NCI-H524 treated with DMSO at 0.1 percent for 48 hours (cell line): ENCODE measurements around the gene EPHA2.
"Not testable (repeated sequence)": the region's sequence is repeated elsewhere in the genome, so short reads cannot be mapped to it uniquely, and the experiment has no call there.

Source experiments
- DNase-seq: peaks from one replicate; lab custom pipeline; 2025; lab: John Stamatoyannopoulos, UW

The EPHA2 gene

GRCh38 chr1:16183765-16184556, 28.1 kb upstream of the EPHA2 start:
- DNase-seq: no peak

GRCh38 chr1:16183179-16183578, 27.3 kb upstream of the EPHA2 start:
- no peak for DNase-seq

GRCh38 chr1:16181887-16182719, 26.2 kb upstream of the EPHA2 start:
- no peak for DNase-seq

DNA sequence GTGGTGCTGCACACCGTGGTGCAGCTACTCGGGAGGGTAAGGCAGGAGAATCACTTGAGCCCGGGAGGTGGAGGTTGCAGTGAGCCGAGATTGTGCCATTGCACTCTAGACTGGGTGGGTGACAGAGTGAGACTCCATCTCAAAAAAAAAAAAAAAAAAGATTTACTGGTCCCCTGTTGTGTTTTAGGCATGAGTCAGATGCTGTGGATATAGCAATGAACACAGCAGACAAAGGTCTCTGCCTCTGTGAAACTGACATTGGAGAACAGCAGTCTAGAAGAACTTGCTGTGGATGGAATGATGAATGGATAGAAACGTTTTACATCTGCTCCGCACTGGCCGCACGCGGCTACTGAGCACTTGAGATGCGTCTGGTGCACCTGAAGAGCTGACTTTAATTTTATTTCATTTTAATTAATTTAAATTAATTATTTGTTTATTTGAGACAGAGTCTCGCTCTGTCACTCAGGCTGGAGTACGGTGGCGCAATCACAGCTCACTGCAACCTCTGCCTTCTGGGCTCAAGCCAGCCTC, 24.5 kb upstream of the EPHA2 start:
- DNase-seq: no peak

DNA sequence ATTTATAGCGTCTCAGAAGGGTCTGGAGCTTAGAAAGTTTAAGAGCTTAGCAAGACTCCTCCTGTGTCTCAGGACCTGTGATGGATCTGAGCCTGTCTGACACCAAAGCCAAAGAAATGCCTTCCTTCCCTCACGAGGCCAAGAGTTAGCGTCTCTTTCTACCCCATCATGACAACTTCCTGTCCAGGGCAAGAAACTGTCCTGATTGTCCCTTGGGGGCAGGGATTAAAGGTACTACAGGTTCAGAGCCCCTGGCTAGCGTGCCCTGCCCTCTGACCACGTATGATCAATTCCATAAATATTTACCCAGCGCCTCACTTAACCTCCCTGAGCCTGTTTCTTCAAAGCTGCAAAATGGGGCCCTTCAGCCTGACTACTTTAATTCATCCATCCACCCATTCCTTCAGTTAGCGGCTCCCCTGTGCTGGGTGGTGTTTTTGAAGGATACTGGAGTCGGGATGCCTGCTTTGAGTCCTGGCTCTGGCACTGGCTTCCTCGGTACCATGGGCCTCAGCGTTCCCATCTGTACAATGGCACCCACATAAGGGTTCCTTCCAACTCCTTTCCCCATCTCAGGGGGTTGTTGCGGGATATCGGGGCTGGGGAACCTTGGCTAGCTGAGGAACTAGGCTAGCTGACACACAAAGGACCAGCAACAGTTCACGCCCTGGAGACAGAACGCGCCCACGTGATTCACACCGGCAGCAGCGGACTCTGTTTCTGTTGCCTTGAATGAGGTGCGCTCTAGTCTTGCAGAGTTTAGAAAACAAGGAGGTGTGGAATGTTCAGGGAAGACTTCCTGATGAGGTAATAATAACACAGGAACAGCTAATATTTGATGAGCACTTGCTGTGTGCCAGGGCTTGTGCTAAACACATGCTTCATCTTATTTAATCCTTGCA, 23.0 kb upstream of the EPHA2 start:
- no peak for DNase-seq

GRCh38 chr1:16177306-16177705, 21.4 kb upstream of the EPHA2 start:
- DNase-seq: no peak

GRCh38 chr1:16176653-16177052, 20.8 kb upstream of the EPHA2 start:
- no peak for DNase-seq

DNA sequence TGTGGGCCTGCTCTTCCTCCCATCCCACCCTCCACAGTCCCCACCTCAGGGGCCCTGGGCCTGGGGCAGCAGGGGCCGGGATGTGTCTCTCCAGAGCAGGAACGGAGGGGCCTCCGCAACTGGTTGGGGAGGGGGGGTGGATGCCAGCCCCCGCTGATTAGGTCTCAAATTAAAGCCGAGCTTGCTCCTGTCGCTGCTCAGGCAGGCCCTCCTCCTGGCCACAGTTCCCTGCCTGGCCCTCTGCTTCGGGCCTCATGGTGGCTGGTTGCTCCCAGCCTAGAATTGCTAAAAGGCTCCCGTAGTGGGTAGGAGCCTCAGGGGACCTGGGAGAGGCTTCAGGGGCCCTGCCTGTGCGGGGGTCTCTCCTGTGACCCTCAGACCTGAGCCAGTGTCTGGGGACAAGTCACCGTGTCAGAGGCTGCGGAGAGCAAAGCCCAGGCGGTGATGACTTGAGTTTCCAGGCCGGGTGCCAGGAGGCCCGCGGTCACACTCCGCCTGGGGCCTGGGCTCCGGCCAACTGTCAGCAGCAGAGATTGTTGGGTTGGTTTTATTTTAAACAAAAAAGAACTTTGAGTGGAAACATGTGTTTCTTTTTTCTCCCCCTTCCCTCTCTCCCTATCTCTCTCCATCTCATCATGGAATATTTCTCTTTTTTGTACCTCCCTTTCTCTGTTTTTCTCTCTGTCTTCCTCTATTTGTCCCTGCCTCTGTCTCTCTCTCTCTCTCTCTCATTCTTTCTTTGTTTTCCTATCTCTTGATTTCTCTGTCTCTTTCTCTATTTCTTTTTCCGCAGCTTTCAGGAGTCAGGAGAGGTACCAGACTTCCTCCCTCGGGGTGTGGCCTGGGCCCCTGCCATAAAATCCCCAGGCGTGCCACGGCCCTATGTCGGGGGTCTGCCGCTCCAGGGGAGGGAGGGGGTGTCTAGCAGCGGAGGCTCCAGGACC, 20.0 kb upstream of the EPHA2 start:
- DNase-seq: no peak

DNA sequence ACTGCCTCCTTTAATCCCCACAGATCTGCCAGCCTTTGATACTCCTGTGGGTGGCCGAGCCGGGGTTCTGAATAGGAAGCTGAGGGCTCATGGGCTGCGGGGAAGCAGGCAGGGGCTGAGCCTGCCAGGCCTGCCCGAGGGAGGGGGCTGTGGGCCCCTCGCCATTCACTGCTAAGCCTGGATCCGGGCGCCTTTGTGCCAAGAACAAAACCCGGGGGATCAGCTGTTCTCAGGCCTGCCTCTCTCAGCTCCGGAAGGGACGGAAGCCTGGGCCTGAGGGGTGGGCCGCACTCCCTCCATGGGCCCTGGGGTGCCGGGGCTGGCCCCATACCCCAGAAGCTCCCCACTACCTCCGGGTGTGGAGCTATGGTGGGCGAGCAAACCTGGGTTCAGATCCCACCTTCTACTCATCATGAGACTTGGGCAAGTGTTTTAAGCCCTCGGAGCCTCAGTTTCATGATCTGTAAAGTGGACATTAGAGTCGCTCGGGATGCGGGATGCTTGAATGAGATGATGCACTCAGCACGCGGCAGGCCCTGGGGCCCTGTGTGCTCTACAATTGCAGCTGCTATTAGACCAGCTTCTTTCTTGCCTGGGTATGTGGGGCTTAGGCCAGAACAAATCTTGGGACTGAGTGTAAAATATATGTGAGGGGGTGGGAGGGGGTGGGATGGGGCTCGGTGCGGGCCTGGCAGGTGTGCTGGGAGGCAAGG, 19.2 kb upstream of the EPHA2 start:
- no peak for DNase-seq

- no peak for DNase-seq
Observed at GRCh38 chr1:16174261-16174868, 18.5 kb upstream of the EPHA2 start.

DNA sequence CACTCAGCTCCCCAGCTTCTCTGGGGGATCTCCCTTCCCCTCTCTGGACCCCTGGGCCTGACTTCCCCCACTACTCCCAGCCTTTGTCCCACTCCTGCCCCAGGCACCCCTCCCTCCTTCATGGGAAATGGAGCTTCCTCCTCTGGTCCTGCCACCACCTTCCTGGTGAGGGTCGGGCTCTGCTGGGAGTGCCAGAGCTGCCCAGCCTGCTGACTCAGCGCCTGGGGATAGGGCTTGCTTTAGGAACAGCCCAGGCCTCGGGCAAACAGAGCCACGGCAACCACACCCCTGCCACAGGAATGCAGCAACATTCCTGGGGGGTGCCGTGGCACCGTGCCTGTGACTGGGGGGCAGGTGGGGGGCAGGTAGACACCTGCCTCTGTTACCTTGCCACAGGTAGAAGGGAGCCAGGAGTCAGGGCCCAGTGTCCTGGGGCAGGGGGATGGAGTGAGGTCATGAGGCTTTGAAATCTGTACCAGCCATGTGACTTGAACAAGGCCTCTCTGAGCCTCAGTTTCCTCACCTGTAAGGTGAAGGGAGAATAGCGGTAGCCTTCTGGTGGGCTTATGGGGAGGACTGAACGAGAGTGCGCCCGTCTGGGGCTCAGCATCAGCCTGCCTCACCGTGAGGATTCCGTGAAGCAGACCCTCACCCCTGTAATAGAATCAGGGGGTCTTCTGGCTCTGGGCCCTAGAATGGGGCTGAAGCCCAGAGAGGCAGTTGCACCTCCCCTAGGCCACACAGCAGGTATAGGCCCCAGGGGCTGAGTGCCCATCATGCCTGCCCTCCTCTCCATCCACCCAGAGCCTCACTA, 17.8 kb upstream of the EPHA2 start:
- DNase-seq: no peak

- DNase-seq: no peak
Observed at GRCh38 chr1:16172964-16173446, 17.1 kb upstream of the EPHA2 start.

DNA sequence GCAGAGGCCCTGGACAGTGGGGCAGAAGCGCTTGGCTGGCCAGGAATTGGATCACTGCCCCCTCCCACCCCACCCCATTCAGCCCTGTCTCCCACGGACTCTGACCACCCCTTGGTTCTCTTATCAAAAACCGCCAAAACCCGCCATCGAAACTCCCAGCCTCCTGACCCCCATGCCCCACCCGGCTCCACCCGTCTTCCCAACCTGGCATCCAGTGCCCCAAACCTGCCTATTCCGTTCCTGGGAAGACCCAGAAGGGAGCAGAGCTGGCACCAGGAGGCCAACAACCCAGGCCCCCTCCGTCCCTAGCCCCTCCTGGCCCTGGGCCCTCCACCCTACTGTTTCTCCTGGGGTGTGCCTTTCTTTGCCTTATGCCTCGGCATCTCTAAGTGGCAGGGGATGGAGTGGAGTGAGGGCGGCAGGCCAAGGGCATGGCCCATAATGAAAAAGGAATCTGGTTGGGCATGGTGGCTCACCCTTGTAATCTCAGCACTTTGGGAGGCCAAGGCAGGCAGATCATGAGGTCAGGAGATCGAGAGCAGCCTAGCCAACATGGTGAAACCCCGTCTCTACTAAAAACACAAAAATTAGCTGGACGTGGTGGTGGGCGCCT, 16.5 kb upstream of the EPHA2 start:
- DNase-seq: no peak

- no peak for DNase-seq
Observed at GRCh38 chr1:16171314-16172151, 15.7 kb upstream of the EPHA2 start.

GRCh38 chr1:16170283-16170673, 14.4 kb upstream of the EPHA2 start:
- DNase-seq: no peak

GRCh38 chr1:16168622-16169360, 12.9 kb upstream of the EPHA2 start:
- no peak for DNase-seq

DNA sequence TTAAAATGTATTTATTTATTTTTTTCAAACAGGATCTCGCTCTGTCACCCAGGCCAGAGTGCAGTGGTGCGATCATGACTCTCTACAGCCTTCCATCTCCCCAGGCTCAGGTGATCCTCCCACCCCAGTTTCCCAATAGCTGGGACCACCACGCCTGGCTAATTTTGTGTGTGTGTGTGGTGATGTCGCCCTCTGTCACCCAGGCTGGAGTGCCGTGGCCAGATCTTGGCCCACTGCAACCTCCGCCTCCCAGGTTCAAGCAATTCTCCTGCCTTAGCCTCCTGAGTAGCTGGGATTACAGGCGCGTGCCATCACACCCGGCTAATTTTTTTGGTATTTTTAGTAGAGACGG, 12.3 kb upstream of the EPHA2 start:
- not testable (repeated sequence) for DNase-seq
